GM19452 (cell line): Measurements from ENCODE around the gene ABHD17A.
"Not testable (repeated sequence)": the region's sequence is repeated elsewhere in the genome, so short reads cannot be mapped to it uniquely, and the experiment has no call there.

Source experiments
- ATAC-seq: cut with Tn5 transposase; IDR thresholded peaks from one replicate; pipeline ENCODE4 v1.9.1; 2021; ENCODE audit not compliant: unreplicated experiment

The ABHD17A gene

DNA sequence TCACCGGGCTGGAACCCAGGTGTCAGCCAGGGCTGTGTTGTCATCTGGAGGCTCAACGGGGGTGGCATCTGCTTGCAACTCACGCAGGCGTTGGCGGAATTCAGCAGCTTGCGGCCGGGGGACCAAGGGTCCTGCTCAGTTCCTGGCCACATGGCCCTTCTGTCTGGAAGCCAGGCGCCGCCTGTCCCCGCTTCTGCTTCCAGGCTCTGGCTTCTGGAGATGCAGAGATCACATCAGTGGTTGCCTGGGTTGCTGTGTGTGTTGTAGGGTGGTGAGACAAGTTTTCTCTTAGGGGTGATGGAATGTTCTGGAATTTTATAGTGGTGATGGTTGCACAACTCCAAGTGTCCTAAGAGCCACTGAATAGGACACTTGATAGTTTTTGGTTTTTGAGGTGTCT is 24.9 kb upstream of the ABHD17A start:
- no peak for ATAC-seq

DNA sequence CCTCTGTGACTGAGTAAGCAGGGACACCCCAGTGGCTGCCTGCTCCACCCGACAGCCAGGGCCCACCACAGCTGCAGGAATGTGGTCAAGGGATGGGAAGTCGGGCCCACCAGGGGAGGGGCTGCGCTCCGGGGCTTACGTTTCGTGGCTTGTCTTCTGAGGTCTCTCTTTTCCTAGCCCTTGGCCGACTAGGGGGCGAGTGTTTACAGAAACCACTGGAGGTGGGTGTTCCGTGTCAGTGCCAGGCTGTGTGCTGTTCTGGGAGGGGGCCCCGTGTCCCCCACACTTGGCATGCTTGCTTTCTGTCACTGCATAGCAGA is 24.4 kb upstream of the ABHD17A start:
- ATAC-seq, result no peak

DNA sequence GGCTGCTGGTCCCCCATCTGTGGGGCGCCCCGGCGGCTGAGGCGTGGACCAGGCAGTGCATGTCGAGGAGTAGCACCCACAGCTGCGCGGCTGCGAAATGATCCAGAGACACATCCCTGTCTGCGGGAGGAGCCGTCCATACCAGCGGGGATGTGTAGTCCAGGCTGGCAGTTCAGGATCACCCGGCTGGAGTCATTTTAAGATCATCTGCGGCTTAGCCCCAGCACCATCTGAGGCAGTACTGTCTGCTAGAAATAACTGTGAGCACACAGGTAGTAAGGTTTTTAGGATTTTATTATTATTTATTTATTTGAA is 23.0 kb upstream of the ABHD17A start:
- ATAC-seq, result no peak

DNA sequence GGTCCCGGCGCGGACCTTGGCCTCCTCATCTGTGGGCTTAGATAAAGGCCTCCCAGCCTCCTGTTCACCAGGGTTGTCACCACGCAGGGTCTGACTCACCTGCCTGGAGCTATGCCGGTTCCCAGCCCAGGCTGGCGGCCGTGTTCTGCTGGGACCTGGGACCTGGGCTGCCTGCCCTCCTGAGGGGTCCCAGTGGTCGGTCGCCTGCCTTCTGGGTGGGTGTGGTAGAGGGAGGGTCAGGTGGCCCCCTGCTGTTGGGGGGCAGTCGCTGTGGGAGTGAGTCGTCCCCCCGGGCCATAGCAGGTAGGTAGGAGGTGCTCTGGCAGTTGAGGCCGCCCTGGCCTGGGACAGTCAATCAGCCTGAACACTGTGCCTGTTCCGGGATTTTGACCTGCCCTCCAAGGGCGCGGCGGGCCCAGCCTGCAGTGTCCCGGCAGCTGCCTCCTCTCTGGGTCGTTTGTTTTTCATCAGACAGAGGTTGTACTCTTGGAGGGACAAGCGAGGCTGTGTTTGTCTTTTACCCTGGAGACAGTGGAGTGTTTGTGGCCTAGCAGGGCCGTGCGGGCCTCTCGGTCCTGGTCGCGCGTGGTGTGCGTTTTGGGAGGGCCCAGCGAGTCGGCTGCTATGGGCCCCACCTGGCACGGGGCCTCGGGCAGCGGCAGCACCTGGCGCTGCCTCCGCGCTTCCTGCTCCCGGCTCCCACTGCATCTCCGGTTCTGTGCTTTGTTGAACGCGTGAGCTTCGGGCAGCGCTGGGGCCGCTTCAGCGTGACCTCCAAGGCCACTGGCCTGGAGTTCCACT is 22.5 kb upstream of the ABHD17A start:
- no peak for ATAC-seq

DNA sequence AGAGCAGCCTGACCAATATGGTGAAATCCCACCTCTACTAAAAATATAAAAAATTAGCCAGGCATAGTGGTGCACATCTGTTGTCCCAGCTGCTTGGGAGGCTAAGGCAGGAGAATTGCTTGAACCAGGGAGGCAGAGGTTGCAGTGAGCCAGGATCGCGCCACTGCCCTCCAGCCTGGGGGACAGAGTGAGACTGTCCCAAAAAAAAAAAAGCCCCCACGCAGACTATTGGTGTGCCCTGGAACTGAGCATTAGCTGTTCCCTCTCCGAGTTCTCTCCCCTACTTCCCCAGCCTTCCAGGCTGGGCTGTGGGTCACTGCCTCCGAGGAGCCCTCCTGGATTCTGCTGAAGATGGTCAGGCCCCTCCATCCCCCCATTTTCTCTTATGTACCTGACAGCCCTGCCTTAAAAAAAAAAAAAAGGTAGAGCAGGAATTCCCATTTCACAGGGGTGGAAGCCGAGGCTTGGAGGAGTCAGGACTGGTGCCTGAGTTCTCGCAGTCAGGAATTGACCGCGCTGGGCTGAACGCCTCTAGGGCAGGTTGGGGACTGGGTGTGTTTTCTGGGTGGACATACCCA is 21.8 kb upstream of the ABHD17A start:
- ATAC-seq, result no peak

DNA sequence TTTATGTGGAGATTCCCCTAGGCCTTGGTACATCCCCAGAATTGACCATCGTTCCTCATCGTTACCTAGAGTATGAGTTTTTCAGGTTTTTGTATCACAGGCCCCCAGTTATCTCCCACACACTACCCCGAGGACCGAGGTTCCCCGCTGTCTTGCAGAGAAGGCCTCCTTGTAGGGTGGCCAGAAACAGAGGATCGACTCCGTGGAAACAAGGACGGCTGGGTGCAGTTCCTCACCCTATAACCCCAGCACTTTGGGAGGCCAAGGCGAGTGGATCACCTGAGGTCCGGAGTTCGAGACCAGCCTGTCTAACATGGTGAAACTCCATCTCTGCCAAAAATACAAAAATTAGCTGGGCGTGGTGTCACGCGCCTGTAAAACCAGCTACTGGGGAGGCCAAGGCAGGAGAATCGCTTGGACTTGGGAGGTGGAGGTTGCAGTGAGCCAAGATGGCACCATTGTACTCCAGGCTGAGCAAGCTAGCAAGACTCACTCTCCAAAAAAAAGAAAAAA is 20.6 kb upstream of the ABHD17A start:
- no peak for ATAC-seq

DNA sequence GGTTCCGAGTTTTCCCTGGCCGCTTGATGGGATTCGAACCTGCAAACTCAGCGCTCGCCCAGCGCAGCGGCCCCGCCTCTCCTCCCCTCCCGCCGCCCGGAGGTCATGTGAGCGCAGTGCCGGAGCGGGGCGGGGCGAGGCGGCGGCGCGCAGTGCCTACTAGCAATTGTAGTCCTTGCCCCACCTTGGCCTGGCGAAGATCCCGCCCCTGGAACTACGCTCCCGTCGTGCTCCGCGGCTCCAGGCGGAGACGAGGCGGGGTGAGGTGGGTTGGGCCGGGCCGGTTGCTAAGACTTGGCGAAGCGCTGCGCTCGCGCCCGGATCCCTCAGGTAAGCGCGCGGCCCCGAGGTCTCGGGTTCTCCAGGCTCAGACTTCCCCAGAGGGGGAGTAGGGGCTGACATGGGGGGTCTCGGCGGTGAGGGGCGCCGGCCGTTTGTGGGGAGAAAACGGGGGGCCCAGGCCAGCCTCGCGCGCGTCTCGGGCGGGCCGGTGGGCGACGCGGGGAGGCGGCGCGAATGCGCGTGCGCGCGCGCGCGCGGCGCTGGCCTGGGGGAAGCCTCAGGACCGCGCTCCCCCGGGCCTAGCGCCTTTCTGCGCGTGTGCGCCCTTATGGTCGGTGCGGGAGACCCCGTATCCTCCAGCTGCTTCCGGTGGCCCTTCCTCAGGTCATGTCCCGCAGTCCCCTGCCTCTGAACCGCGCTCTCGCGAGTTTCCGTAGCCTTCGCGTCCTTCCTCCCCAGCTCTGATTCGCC is 20.0 kb upstream of the ABHD17A start, which contains the start of the genes ADAT3 and SCAMP4:
Gene ADAT3 (plus strand): TSS at position 290 of the 753 bp plus-strand sequence. CDS start 6,649 bp downstream, outside the sequence.
Gene SCAMP4 (plus strand): TSS at position 290 of the 753 bp plus-strand sequence. CDS start 9,621 bp downstream, outside the sequence.
- peak; percentile 83 for ATAC-seq

DNA sequence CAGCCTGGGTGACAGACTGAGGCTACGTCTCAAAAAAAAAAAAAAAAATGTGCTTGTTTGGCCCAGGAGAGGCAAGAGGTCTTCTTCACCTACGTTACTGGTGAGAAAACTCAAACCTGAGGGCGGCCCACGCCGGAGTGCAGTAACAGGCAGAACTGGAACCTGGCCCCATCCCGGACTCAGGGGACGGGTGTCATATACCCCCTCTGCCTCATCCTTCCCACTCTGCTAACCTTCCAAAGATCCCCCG is 19.5 kb upstream of the ABHD17A start:
- ATAC-seq, result peak; percentile 9

DNA sequence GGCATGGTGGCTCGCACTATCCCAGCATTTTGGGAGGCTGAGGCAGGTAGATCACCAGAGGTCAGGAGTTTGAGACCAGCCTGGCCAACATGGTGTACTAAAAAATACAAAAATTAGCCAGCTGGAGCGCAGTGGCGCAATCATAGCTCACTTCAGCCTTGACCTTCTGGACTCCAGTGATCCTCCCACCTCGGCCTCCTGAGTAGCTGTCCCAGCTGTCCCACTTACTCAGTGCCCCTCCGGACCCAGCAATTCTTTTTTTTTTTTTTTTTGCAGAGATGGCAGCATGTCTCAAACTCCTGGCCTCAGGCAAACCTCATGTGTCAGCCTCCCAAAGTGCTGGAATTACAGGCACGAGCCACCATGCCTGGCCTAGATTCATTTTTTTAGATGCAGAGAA is 17.6 kb upstream of the ABHD17A start:
- ATAC-seq, result no peak

DNA sequence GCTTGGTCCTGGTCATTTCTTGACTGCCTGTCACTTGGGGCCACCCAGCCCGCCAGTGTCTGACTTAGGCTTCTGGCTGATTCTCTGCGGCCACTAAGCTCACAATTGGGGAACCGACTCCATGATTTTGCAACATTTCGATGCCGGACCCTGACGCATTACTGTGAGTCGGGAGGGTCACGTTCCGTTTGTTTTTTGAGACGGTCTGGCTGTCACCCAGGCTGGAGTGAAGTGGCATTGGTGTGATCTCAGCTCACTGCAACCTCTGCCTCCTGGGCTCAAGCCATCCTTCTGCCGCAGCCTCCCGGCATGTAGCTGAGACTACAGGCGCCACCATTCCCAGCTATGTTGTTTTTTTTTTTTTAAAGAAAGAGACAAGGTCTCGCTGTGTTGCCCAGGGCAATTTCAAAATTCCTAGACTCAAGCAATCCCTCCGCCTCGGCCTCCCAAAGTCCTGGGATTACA is 16.7 kb upstream of the ABHD17A start:
- ATAC-seq, result no peak

DNA sequence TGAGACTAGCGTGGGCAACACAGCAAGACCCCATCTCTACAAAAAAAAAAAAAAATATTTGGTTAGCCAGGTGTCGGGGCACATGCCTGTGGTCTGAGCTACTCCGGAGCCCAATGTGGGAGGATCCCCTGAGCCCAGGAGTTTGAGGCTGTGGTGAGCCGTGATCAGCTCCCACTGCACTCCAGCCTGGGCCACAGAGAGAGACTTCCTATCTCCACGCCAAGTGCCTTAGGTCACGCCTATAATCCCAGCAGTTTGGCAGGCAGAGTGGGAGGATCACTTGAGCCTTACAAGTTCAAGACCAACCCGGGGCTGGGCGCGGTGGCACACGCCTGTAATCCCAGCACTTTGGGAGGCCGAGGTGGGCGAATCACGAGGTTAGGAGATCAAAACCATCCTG is 11.2 kb upstream of the ABHD17A start:
- no peak for ATAC-seq

DNA sequence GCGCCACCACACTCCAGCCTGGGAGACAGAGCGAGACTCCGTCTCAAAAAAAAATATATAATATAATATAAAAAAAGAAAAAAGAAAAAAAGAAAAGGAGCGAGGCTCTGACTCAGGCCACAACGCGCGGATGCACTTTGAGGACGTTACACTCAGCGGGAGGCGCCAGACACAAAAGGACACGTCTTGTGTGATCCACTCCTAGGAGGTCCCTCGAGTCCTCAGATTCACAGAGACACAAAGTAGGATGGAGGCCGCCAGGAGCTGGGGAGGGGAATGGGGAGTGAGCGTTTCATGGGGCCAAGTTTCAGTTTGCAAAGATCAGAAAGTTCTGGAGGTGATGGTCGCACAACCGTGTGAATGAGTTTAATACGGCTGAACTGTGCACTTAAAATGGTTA is 8.5 kb upstream of the ABHD17A start:
- ATAC-seq, result no peak

DNA sequence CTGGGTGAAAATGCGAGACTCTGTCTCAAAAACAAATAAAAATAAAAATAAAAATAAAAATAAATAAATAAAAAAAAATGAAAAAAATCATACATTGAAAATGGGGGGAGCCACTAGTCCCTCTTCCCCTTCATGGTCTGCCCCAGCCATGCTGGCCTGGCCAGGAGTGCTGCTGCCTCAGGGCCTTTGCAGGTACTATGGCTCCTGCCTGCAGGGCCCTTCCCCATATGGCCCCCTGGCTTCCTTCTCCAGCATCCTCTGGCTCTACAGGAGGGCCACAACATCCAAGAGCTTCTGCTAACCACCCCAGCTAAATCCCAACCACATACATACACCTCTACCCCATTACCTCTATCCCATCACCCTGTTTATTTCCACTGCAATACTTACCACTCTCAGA is 4.6 kb upstream of the ABHD17A start:
- ATAC-seq, result no peak

DNA sequence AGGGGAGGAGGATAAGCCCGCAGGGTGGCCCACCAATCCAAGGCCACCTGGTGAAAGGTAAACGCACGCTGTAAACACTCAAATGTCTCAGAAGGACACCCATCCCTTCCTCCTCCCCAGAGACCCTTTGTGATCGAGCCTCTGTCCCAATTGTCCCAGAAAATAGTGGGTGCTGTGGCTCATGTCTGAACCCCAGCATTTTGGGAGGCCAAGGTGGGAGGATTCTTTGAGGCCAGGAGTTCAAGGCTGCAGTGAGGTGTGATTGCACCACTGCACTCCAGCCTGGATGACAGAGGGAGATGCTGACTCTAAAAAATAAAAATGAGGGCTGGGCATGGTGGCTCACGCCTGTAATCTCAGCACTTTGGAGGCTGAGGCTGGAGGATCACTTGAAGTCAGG is 3.1 kb upstream of the ABHD17A start:
- ATAC-seq, result no peak

DNA sequence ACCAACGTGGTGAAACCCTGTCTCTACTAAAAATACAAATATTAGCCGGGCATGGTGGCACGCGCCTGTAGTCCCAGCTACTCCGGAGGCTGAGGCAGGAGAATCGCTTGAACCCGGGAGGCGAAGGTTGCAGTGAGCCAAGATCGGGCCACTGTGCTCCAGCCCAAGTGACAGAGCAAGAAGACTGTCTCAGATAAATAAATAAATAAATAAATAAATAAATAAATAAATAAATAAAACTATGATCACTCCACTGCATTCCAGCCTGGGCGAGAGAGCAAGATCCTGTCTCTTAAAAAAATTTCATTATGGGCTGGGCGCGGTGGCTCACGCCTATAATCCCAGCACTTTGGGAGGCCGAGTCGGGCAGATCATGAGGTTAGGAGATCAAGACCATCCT is 1.1 kb upstream of the ABHD17A start:
- not testable (repeated sequence) for ATAC-seq

DNA sequence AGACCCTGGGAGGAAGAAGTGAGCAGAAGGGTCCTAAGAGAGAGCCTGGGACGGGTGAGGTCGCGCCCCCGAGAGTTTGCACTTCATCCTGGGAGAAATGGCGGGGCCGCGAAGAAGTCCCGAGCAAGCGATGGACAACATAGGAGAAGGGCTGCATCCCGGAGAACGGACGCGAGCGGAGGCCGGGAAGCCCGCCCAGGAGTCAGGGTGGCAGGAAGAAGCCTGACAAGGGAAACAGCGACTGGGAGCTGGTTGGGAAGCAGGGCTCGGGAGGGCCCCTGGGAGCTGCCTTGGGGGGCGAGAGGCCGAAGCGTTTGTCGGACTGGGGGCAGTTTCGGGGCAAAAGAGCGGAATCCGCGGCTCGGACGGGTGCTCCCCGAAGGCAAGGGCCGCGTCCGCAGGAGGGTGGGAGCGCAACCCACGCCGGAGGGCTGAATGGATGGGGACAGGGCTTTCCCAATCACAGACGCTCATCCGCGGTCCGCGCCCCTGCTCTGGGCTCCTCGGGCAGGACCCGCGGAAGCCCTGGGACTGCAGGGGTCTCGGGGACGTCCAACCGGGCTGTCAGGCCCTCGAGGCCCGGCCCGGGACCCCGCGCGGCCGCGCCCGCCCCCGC is 469 bp downstream of the ABHD17A start:
- ATAC-seq, result peak; percentile 11

DNA sequence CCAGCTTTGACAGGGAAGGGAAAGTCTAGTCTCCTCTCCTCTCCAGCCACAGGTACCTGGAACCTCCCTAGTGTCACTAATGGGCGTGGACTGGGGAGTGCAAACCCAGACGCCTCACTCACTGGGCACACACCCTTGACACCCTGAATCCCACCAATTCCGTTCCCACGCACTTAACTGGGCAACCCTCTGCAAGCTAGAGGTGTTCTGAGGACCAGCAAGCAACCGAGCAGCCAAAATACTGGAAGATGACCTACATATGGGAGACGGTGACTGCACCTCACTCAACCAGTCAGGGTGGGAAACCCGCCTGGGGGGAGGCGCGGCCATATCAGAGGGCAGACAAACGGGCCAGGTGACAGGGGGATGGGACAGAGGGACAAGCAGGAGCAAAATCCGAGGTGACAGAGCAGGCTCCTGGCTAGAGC is 991 bp downstream of the ABHD17A start:
- no peak for ATAC-seq

DNA sequence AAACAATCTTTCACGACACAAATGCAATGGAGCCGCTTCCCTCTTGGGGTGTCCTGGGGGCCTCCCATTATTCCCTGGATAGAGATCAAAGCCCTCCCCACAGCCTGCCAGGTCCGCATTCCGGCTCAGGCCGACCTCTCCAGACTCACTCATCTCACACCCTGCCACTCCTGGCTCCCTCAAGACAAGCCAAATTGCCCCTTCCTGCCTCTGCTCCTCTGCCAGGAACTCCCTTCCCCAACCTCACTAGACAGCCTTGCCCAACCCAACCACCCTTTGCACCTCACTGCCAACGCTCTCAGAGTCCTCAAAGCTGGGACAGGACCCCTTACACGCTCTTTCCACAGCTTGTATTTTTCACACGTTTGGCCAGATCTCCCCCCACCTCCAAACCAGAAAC is 1.5 kb downstream of the ABHD17A start:
- ATAC-seq, result no peak

DNA sequence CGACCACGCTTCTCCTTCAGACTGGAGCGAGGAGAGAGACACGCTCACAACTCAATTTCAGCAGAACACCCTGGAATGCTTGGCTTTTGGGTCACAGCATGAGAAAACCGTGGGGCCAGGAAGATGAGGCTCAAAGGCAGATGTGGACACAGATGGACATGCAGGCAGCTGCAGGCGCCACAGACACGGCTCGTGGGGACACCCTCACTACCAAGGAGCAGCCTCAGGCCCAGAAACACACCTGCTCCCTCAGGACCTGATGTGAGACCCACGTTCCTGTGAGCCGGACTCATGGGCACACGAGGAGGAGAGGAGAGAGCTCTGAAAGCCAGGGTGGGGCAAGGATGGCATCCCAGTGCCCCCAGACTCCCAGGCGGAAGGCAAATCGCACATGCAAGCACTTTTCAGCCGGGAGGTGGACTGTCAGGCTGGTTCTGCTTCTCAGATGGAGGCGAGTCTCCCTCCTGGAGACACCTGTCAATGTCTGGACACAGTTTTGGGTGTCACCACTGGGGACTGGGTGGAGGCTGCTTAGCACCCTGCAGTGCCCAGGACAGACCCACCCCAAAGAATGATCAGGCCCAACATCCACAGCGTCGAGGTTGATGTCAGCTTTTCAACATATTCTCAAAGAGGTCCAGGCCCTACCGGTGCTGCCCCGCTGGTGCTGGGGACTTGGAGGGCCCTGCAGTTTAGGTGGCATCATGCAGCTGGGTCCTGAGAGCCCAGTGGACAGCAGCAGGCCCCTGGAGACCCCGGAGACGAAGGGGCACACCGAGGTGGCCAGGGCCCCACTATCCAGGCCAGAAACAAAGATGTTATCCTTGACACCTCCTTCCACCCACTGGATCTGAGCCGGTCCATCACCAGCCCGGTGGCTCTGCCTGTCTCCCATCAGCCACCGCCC is 2.3 kb downstream of the ABHD17A start:
- ATAC-seq, result no peak

DNA sequence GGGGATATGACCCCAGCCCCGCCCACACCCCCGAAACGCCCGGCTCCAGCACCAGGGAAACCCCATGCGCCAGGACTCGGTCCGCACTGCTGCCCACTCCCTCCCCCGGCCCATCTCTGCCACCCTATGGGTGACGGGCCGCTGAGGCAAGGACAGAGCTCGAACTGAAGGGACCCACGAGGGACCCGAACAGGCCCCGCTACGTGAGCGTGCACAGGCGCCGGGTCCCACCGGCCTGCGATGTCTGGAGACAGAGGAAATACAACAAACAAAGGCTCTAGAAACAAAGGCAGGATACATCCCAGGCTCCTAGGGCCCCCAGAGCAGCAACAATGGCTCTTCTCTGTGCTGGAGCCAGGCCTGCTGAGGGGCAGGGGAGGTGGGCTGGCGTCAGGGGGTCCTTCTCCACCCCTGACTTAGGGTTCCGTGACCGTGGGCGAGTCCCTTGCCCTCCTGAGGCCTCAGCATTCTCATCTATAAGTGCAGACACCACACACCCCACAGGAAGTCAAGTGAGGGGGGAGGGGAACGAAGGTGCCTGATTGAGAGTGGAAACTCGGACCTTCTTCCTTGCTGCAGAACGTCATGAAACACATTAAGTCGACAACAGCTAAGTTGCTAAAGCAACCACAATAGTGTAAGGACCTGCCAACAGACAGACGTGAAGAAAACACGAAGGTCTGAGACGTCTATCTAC is 3.1 kb downstream of the ABHD17A start:
- no peak for ATAC-seq
